Tibial artery (tissue), 4 donors: ENCODE data around the gene ADAM8.

Source experiments
- DNase-seq, 2 donors: peaks; one replicate each; pipeline ENCODE4 v3.0.0-alpha.2; 2019
- H3K27ac ChIP-seq, 2 donors: fragments of 200-600 bp; sonication (generic) in 1 of 2; 1 replicate in 1 of 2; 2 replicates in 1 of 2; pipeline ENCODE4 v1.5.1; 2018 to 2019; ENCODE audit warnings: mild to moderate bottlenecking in 1 of 2
- H3K27me3 ChIP-seq, 2 donors: fragments of 200-600 bp; sonication (generic) in 1 of 2; one replicate each; pipeline versions ENCODE4 v1.5.1 to v1.6.0; 2016 to 2019
- H3K36me3 ChIP-seq, 3 donors: fragments of 200-600 bp; sonication (generic) in 2 of 3; one replicate each; pipeline ENCODE4 v1.5.1; 2016 to 2019; ENCODE audit warnings: mild to moderate bottlenecking in 2 of 3
- H3K4me1 ChIP-seq, 4 donors: fragments of 200-600 bp; sonication (generic) in 2 of 4; 1 replicate in 3 of 4; 2 replicates in 1 of 4; pipeline ENCODE4 v1.5.1; 2016 to 2019
- H3K4me3 ChIP-seq, 2 donors: fragments of 200-600 bp; sonication (generic) in 1 of 2; 1 replicate in 1 of 2; 2 replicates in 1 of 2; pipeline ENCODE4 v1.5.1; 2018 to 2019; ENCODE audit warnings: mild to moderate bottlenecking in 2 of 2
- H3K9me3 ChIP-seq, 3 donors: fragments of 200-600 bp; sonication (generic) in 1 of 3; one replicate each; pipeline ENCODE4 v1.5.1; 2016 to 2019
- intact Hi-C: fragments of 100-400 bp; cut with DNase I; formaldehyde crosslinking; loops from one replicate; pipeline ENCODE4 v1.15.0; 2023; ENCODE audit warnings: low total_unique reads
- TF ChIP-seq, protein P1 (sequence below), 2 experiments: fragments of 200-600 bp in 1 of 2; fragments of 450-650 bp in 1 of 2; IDR thresholded peaks; one replicate each; pipeline ENCODE4 v1.5.1; 2017 to 2019; ENCODE audit warnings: antibody characterized with exemption in 2 of 2, mild to moderate bottlenecking in 1 of 2, moderate library complexity in 1 of 2

Gene ADAM8

DNA sequence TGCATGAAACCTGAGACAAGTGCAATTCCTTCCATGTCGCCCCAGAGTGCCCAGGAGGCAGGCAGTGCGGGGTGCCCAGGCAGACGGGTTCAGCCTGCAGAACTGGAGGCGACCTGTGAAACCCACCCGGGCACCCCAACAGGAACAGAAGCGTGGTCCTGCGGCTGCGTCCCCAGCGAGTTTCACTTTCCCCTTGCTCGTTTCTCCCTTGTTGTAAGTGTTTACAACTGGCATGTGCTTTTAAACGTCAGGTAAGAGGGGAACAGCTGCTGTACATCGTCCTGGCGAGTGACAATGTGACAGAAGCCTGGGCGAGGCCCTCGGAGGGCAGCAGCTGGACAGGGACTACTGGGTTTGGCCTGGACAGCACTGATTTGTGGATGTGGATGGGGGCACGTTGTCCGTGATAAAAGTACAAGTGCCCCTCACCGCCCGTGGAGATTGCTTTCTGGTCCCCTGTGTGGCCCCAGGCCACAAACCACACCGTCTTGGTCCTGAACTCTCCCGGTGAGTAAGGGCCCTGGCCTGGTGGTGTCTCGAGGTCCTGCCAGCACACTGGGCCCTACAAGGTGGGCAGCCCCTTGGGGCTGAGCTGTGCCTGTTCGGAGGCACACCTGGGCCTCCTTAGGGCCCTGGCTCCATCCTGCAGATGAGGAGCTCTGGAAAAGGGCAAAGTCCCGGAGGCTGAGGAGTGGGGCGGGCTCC lies 35.0 kb downstream of the ADAM8 start:
- peaks cover 0 to 19% (median 14%) of the 10 kb centered on the region in 4 donors for H3K4me1 ChIP-seq
- no peaks in the 10 kb centered on the region for H3K9me3 ChIP-seq
- no peaks in the 10 kb centered on the region for H3K36me3 ChIP-seq
- TF ChIP-seq, protein P1, sequence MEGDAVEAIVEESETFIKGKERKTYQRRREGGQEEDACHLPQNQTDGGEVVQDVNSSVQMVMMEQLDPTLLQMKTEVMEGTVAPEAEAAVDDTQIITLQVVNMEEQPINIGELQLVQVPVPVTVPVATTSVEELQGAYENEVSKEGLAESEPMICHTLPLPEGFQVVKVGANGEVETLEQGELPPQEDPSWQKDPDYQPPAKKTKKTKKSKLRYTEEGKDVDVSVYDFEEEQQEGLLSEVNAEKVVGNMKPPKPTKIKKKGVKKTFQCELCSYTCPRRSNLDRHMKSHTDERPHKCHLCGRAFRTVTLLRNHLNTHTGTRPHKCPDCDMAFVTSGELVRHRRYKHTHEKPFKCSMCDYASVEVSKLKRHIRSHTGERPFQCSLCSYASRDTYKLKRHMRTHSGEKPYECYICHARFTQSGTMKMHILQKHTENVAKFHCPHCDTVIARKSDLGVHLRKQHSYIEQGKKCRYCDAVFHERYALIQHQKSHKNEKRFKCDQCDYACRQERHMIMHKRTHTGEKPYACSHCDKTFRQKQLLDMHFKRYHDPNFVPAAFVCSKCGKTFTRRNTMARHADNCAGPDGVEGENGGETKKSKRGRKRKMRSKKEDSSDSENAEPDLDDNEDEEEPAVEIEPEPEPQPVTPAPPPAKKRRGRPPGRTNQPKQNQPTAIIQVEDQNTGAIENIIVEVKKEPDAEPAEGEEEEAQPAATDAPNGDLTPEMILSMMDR (IDR thresholded peaks at IDR 0.05) = no peak
- no peak overlapping the region for H3K27ac ChIP-seq
- H3K4me3 ChIP-seq = no peak overlapping the region
- peaks cover 0 to 94% of the 10 kb centered on the region in 2 donors for H3K27me3 ChIP-seq
- DNase-seq = no peak
- intact Hi-C loops = no loop called here

GRCh38 chr10:133239990-133240389 lies 36.7 kb downstream of the ADAM8 start:
- intact Hi-C loops = no loop called here
- Histone ChIP-seq H3K9me3 (no peaks in the 10 kb centered on the region), H3K36me3 (no peaks in the 10 kb centered on the region), H3K4me3 (no peak overlapping the region), H3K27me3 (peaks cover 0 to 94% of the 10 kb centered on the region in 2 donors), H3K27ac (no peak overlapping the region), H3K4me1 (peaks cover 0 to 32% (median 22%) of the 10 kb centered on the region in 4 donors)
- TF ChIP-seq, protein P1 (IDR thresholded peaks at IDR 0.05) = no peak
- DNase-seq = no peak

DNA sequence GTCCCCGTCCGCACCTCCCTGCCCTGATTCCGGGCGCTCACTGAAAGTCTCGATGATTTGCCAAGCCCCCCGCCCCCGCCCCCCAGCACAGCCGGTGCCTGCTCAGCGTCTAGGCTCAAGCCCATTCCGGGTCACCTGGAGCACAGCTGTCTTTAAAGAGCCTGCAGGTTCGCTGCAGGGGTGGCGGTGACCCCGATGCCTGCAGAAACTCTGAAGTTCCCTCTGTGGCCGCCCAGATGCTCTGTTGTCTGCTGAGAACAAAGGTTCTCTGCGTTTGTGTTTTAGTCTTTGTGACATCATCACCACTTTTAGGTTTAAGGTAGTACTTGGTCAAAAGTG lies 38.2 kb downstream of the ADAM8 start:
- DNase-seq = no peak
- Histone ChIP-seq H3K4me1 (peaks cover 0 to 32% (median 22%) of the 10 kb centered on the region in 4 donors), H3K27me3 (peaks cover 0 to 89% of the 10 kb centered on the region in 2 donors), H3K4me3 (no peak overlapping the region), H3K36me3 (no peaks in the 10 kb centered on the region), H3K9me3 (no peaks in the 10 kb centered on the region), H3K27ac (no peak overlapping the region)
- intact Hi-C loops = no loop called here
- TF ChIP-seq, protein P1 (IDR thresholded peaks at IDR 0.05) = no peak

GRCh38 chr10:133237588-133238465 lies 38.8 kb downstream of the ADAM8 start, which contains the start of gene VENTX:
VENTX (plus strand) TSS chr10:133237855; CDS start chr10:133237915, 60 bp downstream.
- TF ChIP-seq, protein P1 (IDR thresholded peaks at IDR 0.05) = no peak

DNA sequence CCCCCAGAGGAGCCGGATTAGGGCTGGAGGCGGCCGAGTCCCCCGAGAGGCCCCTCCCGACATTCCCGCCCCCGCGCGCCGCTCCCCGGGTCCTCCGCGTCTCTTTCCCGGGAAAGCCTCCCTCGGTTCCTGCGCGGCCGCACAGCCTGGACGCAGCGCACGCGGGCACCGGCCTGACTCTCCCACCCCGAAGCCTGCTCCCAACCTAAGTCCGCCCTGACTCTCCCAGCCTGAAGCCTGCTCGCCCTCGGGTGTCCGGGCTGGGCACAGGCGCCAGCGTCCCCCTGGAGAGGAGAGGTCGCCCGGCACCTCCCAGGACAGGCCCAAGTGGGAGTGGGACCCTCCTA lies 39.5 kb downstream of the ADAM8 start:
- intact Hi-C loops = no loop called here
- H3K27me3 ChIP-seq = peaks cover 0 to 89% of the 10 kb centered on the region in 2 donors
- H3K4me3 ChIP-seq = peak overlapping the region; percentile 16 to 32
- H3K4me1 ChIP-seq = peaks cover 0 to 32% (median 22%) of the 10 kb centered on the region in 4 donors
- no peak overlapping the region for H3K27ac ChIP-seq
- no peak for DNase-seq
- no peaks in the 10 kb centered on the region for H3K36me3 ChIP-seq
- H3K9me3 ChIP-seq = peaks cover 0 to 4% (median 0%) of the 10 kb centered on the region in 3 donors
- TF ChIP-seq, protein P1 (IDR thresholded peaks at IDR 0.05) = no peak

More at GRCh38 chr10:133237588-133238465, 38.8 kb downstream of the ADAM8 start, which contains the start of gene VENTX:
- intact Hi-C loops = no loop called here
- peak within 1 kb of the TSS; percentile 16 to 32 for H3K4me3 ChIP-seq
- H3K36me3 ChIP-seq = no peaks in the 10 kb centered on the region
- peaks cover 0 to 89% of the 10 kb centered on the region in 2 donors for H3K27me3 ChIP-seq
- H3K27ac ChIP-seq = no peak within 1 kb of the TSS
- peaks cover 0 to 32% (median 22%) of the 10 kb centered on the region in 4 donors for H3K4me1 ChIP-seq
- no peak for DNase-seq
- peaks cover 0 to 3% (median 0%) of the 10 kb centered on the region in 3 donors for H3K9me3 ChIP-seq
